Kidney capillary endothelial cell (primary cell): ENCODE data around the gene PAM.

Source experiments
- DNase-seq: peaks from one replicate; pipeline ENCODE4 v3.0.0-alpha.2; 2018; ENCODE audit warnings: low spot score

The PAM gene

DNA sequence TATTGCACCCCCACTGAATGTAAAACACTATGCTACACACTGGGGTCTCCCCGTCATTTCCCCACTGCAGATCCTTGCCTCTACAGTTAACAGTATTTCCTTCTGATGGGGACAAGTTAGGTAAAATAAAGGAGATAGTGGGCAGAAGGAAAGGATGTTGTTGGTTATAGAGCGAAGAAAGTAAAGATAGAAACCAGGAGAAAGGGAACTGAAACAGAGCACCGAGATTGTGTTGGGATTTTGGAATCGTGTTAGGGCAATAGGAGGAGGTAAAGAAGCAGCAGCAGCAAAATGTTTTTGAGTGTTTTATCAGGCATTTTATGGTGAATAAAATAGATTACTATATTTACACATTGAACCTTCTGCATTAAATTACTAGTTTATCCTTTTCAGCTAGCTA, 60.0 kb downstream of the PAM start:
- no peak for DNase-seq

- no peak for DNase-seq
These were observed 60.6 kb downstream of the PAM start for GRCh38 chr5:102815540-102816332.

GRCh38 chr5:102818345-102818744, 63.2 kb downstream of the PAM start:
- DNase-seq, result no peak

GRCh38 chr5:102818934-102819333, 63.8 kb downstream of the PAM start:
- no peak for DNase-seq

DNA sequence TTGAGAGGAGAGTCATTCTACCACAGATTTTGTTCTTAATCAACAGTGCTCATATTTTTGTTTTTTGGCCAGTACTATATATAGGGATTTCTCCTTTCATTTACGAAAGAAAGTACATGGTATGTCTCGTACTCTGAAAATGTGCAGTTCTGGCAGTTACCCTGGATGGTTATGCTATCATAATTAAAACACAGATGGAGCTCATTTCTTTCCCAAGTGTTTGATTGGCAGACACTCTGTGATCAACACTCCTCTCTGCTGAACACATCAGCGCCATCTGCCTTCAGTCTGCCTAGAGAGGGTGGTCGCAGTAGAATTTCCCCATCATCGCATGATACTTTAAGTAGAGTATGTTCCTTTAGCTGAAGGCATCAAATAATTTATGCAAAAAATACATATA, 64.5 kb downstream of the PAM start:
- no peak for DNase-seq

- no peak for DNase-seq
These were observed 68.4 kb downstream of the PAM start for GRCh38 chr5:102823441-102823874.

DNA sequence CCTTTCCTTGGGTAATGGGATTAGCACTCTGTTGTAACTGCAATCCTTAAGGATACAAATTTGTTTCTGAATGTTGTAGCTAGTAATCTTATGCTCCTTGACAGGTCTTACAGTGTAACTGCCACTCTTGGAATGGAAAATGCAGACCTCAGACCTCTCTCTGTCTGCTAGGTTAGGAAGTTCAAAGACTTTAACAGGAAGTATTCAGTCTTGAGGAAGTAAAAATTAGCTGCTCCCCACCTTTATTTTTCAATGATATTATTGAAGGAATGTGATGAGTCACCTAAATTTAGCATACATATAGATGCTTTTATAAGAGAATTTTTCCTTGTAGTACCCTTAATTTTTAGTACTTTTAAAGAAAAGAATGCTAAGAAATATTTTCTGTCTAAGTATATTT, 71.5 kb downstream of the PAM start:
- DNase-seq, result peak; percentile 23

- DNase-seq, result no peak
These were observed 75.1 kb downstream of the PAM start for GRCh38 chr5:102830241-102830640.

DNA sequence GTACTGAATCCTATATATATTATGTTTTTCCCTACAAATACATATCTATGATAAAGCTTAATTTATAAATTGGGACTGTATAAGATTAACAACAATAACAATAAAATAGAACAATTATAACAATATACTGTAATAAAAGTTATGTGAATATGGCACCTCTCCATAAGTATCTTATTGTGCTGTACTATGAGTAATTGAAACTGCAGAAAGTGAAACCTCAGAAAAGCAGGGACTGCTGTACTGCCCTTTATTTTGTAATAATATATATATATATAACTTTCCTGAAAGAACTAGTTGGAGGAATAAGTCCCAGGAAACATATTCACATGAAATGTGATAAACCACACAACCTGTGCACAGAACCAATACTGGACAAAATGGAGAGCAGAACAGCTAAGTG, 77.3 kb downstream of the PAM start:
- no peak for DNase-seq

DNA sequence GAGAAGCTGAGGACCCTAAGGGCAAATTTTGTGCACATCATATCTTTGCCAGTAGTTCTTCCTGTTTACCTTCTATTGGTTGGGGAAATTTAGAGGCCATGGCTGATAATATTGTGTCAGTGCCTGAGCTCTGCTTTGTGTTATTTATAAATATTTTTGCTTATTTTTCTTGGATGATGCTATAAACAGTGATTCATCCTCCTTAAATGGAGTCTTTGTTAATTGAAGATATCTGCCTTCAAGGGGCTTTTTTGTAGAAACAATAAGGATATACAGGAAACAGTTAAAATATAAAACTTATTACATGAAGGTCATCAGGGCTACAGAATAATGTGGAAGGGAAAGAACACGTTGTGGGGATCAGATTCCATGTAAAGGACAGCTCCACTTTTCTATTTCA, 78.0 kb downstream of the PAM start:
- no peak for DNase-seq

- no peak for DNase-seq
These were observed 79.4 kb downstream of the PAM start for GRCh38 chr5:102834438-102834964.

DNA sequence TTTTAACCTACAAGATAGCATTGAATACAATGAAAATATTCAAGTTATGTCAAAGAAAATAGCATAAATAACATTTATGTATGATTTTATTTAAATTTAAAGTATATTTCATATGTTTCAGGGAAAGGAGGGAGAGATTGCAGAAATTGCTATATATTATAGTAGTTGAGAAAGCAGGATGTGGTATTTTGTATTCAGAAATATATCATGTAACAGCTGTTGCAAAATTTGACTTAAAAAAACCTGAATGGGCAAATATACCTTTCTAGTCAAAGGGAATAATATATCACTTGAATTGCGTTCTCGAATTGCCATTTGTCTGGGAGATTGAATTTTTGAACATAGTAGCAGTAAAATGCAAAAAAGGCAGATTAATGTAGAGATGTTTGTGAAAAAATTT, 80.6 kb downstream of the PAM start:
- no peak for DNase-seq

DNA sequence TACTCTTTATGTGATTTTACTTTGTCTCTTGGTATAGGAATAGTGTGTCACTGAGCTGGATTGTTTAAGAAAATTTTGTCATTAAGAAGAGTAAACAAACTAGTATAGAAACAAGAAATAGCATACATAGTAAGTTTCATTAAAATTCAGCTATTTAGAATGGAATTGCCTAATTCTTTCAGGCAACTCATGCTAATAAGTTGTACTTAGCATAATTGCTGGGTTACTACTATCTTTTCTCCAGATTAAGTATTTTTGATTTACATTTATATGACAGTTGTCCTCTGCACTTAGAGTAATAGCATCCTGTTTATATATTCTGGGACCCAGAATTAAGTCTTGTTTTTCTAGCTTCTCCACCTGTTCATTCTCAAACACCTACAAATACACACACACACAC, 85.9 kb downstream of the PAM start:
- DNase-seq, result no peak

- no peak for DNase-seq
These were observed 88.9 kb downstream of the PAM start for GRCh38 chr5:102843997-102844396.

- no peak for DNase-seq
These were observed 89.9 kb downstream of the PAM start for GRCh38 chr5:102845041-102845440.

DNA sequence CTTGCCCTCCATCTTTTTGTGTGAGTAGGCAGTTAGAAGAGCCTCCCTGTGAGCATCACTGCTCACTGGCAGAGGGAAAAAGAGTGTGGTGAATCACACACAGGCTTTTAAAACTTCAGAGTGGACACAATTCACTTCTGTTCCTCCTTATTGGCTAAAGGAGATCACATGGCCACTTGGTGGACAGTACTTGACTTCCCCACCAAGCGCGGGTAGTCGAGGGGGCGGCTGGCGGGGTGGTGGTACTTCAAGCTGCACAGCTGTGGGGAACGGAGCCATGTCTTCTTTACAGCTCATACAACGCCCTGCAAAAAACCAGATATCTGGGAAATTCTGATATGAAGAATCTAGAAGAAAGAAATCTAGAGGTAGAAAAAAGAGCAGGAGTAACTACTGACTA, 95.4 kb downstream of the PAM start:
- DNase-seq, result no peak

GRCh38 chr5:102853680-102854079, 98.6 kb downstream of the PAM start:
- no peak for DNase-seq

GRCh38 chr5:102855681-102856388, 100.7 kb downstream of the PAM start:
- DNase-seq, result no peak

DNA sequence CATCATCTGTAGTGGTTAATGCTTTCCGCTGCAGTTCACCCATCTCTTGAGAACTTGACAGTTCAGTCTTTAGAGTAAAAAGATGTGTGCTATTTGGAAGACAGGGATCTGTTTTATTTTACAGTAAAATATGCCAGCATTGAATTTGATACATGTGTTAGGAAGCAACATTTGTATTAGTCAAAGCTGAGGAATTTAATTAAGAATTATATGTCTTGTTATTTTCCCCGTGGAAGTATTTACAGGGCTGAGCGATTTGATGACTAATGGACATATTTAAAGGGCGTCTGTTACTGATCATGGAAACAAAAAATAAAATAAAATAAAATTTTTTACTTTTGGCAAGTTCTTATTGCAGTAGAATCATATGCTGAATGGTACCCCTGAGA, 101.3 kb downstream of the PAM start:
- DNase-seq, result no peak

DNA sequence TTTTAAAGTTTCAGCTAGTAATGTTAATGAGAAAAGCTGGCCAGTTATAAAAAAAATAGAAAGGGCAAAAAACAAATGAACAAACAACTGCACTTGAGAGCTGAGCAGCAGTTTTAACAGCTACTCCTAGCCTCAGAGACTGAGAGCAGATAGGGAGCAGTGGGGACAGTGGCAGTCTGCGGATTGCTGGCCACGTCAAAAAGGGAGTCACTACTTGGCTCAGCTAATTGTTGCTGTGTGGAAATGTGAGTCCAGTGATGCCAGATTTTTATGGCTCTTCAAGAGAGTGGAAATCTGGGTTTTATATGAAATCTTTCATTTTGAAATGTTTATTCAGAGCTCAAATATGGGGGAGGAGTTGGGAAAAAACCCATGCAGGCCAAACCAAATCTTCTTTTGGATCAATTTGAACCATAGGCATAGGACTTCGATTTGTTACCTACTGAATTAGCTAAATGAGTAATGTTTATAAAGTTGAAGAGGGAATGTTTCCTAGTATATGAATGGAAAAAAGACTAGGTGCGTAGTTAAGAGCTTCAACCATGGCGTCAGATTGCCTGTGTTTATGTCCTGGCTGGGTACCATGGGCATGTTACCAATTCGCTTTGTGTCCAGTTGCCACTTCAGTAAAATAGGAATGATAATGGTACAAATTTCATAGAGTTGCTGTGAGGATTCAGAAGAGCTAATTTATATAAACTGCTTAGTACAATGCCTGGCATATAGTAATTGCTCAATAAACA, 102.1 kb downstream of the PAM start:
- DNase-seq, result no peak

DNA sequence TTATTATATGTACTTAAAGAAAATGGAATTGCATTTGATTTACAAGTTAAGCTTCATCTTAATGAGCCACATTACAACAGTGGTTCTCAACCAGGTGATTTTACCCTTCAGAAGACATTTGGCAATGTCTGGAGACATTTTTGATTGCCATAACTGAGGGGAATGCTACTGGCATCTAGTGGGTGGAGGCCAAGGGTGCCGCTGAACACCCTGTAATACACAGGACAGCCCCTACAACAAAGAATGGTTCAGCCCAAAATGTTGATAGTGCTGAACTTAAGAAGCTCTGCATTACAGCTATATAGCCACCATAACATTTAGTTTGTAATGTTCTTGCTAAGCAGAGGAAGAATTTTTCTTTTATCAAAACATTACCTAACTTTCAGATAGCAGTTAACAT, 103.1 kb downstream of the PAM start:
- DNase-seq, result no peak

DNA sequence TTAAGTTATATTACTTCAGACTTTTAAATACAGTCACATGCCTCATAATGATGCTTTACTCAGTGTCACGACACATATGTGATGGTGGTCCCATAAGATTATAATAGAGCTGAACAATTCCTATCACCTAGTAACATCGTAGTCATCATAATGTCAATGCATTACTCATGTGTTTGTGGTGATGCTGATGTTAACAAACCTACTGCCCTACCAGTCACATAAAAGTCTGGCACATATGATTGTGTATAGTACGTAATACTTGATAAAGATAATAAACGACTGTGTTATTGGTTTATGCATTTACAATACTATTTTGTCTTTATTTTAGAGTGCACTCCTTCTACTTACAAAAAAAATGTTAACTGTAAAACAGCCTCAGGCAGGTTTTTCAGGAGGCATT, 103.7 kb downstream of the PAM start:
- DNase-seq, result peak; percentile 68

GRCh38 chr5:102860035-102860434, 104.9 kb downstream of the PAM start:
- DNase-seq, result no peak
